Heart left ventricle (tissue), 16 donors: Measurements from ENCODE around the gene DCAF15. TPM values are rescaled to one million over a fixed set of nuclear protein-coding genes. Genes with fewer than 3 reads are reported as not detected.

Experiments
- ATAC-seq, 4 donors: fragments of 200-7000 bp; cut with Tn5 transposase; one replicate each; pipeline ENCODE4 v1.9.1; 2020 to 2022; ENCODE audit warnings: moderate library complexity in 4 of 4, mild to moderate bottlenecking in 3 of 4, moderate number of reproducible peaks in 1 of 4
- DNase-seq, 5 donors: peaks; one replicate each; pipeline ENCODE4 v3.0.0-alpha.2; 2020
- H3K27ac ChIP-seq, 12 donors: fragments of 200-600 bp; sonication (generic) in 4 of 12; one replicate each; pipeline versions ENCODE4 v1.5.0 to v1.8.0; 2016 to 2022; ENCODE audit warnings: mild to moderate bottlenecking in 2 of 12
- H3K27me3 ChIP-seq, 9 donors: fragments of 200-600 bp; sonication (generic) in 2 of 9; one replicate each; pipeline versions ENCODE4 v1.5.1 to v1.8.0; 2016 to 2022; ENCODE audit warnings: mild to moderate bottlenecking in 3 of 9
- H3K36me3 ChIP-seq, 9 donors: fragments of 200-600 bp; sonication (generic) in 2 of 9; one replicate each; pipeline versions ENCODE4 v1.5.0 to v1.8.0; 2018 to 2022; ENCODE audit warnings: mild to moderate bottlenecking in 2 of 9
- H3K4me1 ChIP-seq, 12 donors: fragments of 200-600 bp; sonication (generic) in 4 of 12; one replicate each; pipeline versions ENCODE4 v1.5.0 to v1.8.0; 2016 to 2022; ENCODE audit warnings: mild to moderate bottlenecking in 3 of 12
- H3K4me3 ChIP-seq, 12 donors: fragments of 200-600 bp; sonication (generic) in 4 of 12; one replicate each; pipeline versions ENCODE4 v1.5.0 to v1.8.0; 2017 to 2022; ENCODE audit warnings: mild to moderate bottlenecking in 9 of 12, moderate library complexity in 4 of 12
- H3K9me3 ChIP-seq, 12 donors: fragments of 200-600 bp; sonication (generic) in 4 of 12; one replicate each; pipeline versions ENCODE4 v1.5.0 to v1.8.0; 2016 to 2022; ENCODE audit warnings: mild to moderate bottlenecking in 1 of 12
- CTCF ChIP-seq, 12 donors: fragments of 200-600 bp; sonication (generic) in 4 of 12; IDR thresholded peaks; one replicate each; pipeline versions ENCODE4 v1.5.0 to v1.8.0; 2018 to 2022; ENCODE audit warnings: antibody characterized with exemption in 12 of 12, mild to moderate bottlenecking in 5 of 12
- POLR2A ChIP-seq, 2 donors: fragments of 450-650 bp; IDR thresholded peaks; one replicate each; pipeline ENCODE4 v1.6.1; 2017; ENCODE audit warnings: antibody characterized with exemption in 2 of 2, mild to moderate bottlenecking in 2 of 2, moderate library complexity in 2 of 2
- WGBS, 4 donors: extraction: QIAGEN DNeasy Blood & Tissue Kit in 2 of 4; methylation state at CpG; one replicate each; pipeline versions ENCODE4 v1.1.5 to v1.1.7; 2013 to 2018; 5-methylcytosine and 5-hydroxymethylcytosine counted together
- intact Hi-C, 10 donors: fragments of 100-400 bp; cut with DNase I; formaldehyde crosslinking; loops; one replicate each; pipeline versions ENCODE4 v1.11.1 to v1.14.2; 2022
- polyA plus RNA-seq, 2 donors: library from polyadenylated mRNA; stranded (reverse); fragments of 200-250 nt; gene quantifications; one replicate each; pipeline ENCODE4 v1.2.3, GENCODE V29; 2013
- total RNA-seq, 9 donors: library from RNA; depleted of rRNA in 2 of 9; stranded (reverse); fragments of >200 nt in 2 of 9; fragmentation: NEBNext Ultra II Directional in 3 of 9; extraction: Animal tissue kit (Norgen Biotek cat#: 25700) in 3 of 9; gene quantifications; one replicate each; pipeline versions ENCODE4 v1.1.0 to v1.2.4, GENCODE V29; 2016 to 2023
- donor health status: ischemic (EF 13 %, LVEDD 7.1; RV severe dilation, severe dysfunction).
- donor health status: healthy with polysubstance abuse.
- donor health status: DM: no; HTN: yes; CAD: no.
- donor health status: DM: no; HTN: no; CAD: no.
- donor health status: ischemic (EF 25% LVEDD 6.9; RV normal size, moderate dysfunction).
- donor health status: ischemic (EF 25% LVEDD 5.7; RV mildly dilated, moderate dysfunction).
- donor health status: healthy.
- donor health status: DM: yes; HTN: yes; CAD: no.
- donor health status: ischemic (EF 35%, LVEDD 5.7; RV mildly dilated, moderate dysfunction).
- donor health status: nonischemic (EF 11% LVEDD 7.7; RV severe dilation, severe dysfunction).
- donor health status: DM: yes; HTN: yes; CAD: no.
- donor health status: PGD.
- donor health status: ischemic (EF 29% LVEDD 5.4; RV normal size, mild dysfunction).
- donor health status: nonischemic (EF 23%, LVEDD 6.1; RV moderate dilation, normal function).

Gene DCAF15
- total and polyA plus RNA-seq, 11 donors: 8.4 to 25.8 (median 18.1) TPM

- no peak for TF ChIP-seq CTCF (IDR thresholded peaks at IDR 0.05)
- no peak for TF ChIP-seq POLR2A (IDR thresholded peaks at IDR 0.05)
- intact Hi-C loops: no loop called here
- H3K4me3 ChIP-seq: no peak overlapping the region
- WGBS, 4 donors: 92 to 93% (median 93%) methylated on average over 6 of the region's 6 CpGs; no CpG with 5 or more reads in 1 of the 4 donors
- H3K27me3 ChIP-seq: no peaks in the 10 kb centered on the region
- H3K4me1 ChIP-seq: peaks cover 0 to 24% (median 10%) of the 10 kb centered on the region in 12 donors
- DNase-seq (peak in 2 of 5 donors; percentile 15 to 20), ATAC-seq (no peak)
- no peak overlapping the region for H3K27ac ChIP-seq
- peaks cover 0 to 24% (median 4%) of the 10 kb centered on the region in 9 donors for H3K36me3 ChIP-seq
- peaks cover 0 to 10% (median 0%) of the 10 kb centered on the region in 12 donors for H3K9me3 ChIP-seq
Measured at GRCh38 chr19:13997631-13997962, 45.3 kb downstream of the DCAF15 start.

GRCh38 chr19:13998426-13998825 is 46.1 kb downstream of the DCAF15 start:
- no peaks in the 10 kb centered on the region for H3K27me3 ChIP-seq
- no peak overlapping the region for H3K27ac ChIP-seq
- TF ChIP-seq POLR2A (IDR thresholded peaks at IDR 0.05) (no peak), CTCF (IDR thresholded peaks at IDR 0.05) (no peak)
- intact Hi-C loops: no loop called here
- H3K9me3 ChIP-seq: peaks cover 0 to 10% (median 0%) of the 10 kb centered on the region in 12 donors
- ATAC-seq: no peak
- H3K4me1 ChIP-seq: peaks cover 0 to 32% (median 19%) of the 10 kb centered on the region in 12 donors
- H3K36me3 ChIP-seq: peaks cover 0 to 16% (median under 1%) of the 10 kb centered on the region in 9 donors
- peak in 1 of 5 donors; percentile 7 for DNase-seq
- no peak overlapping the region for H3K4me3 ChIP-seq
- 92 to 100% (median 97%) methylated on average over 1 of the region's 1 CpG for WGBS, 4 donors

GRCh38 chr19:13999085-13999484 is 46.8 kb downstream of the DCAF15 start:
- WGBS, 4 donors: 98% methylated on average over 3 of the region's 3 CpGs
- Histone ChIP-seq H3K4me1 (peaks cover 0 to 38% (median 23%) of the 10 kb centered on the region in 12 donors), H3K36me3 (peaks cover 0 to 16% (median 0%) of the 10 kb centered on the region in 9 donors), H3K4me3 (no peak overlapping the region), H3K9me3 (peaks cover 0 to 10% (median 0%) of the 10 kb centered on the region in 12 donors), H3K27me3 (no peaks in the 10 kb centered on the region), H3K27ac (no peak overlapping the region)
- intact Hi-C loops: no loop called here
- DNase-seq (no peak), ATAC-seq (no peak)
- TF ChIP-seq CTCF (IDR thresholded peaks at IDR 0.05) (no peak), POLR2A (IDR thresholded peaks at IDR 0.05) (no peak)

GRCh38 chr19:14000691-14001375 is 48.5 kb downstream of the DCAF15 start:
- DNase-seq (peak in 1 of 5 donors; percentile 3), ATAC-seq (no peak)
- no peaks in the 10 kb centered on the region for H3K27me3 ChIP-seq
- 82 to 86% (median 85%) methylated on average over 13 of the region's 13 CpGs for WGBS, 4 donors
- H3K4me1 ChIP-seq: peaks cover 0 to 47% (median 32%) of the 10 kb centered on the region in 12 donors
- peaks cover 0 to 10% (median 0%) of the 10 kb centered on the region in 12 donors for H3K9me3 ChIP-seq
- intact Hi-C loops: loop anchor here in 4 of 10 donors (10.0 kb wide), 1 partner anchor 46 kb away; the partner anchor contains the start of gene DCAF15 (in 4 of the 4)
- peaks cover 0 to 16% (median 0%) of the 10 kb centered on the region in 9 donors for H3K36me3 ChIP-seq
- H3K27ac ChIP-seq: peak overlapping the region in 1 of 12 donors; percentile 32
- no peak overlapping the region for H3K4me3 ChIP-seq
- TF ChIP-seq POLR2A (IDR thresholded peaks at IDR 0.05): no peak
- no peak for TF ChIP-seq CTCF (IDR thresholded peaks at IDR 0.05)
